ENCODE data around the gene CFAP57. TPM values are rescaled to one million over a fixed set of nuclear protein-coding genes. Genes with fewer than 3 reads are reported as not detected.
A peak's percentile ranks its signal among the peaks of the same experiment; 100 is the strongest.
"Not testable (repeated sequence)": the region's sequence is repeated elsewhere in the genome, so short reads cannot be mapped to it uniquely, and the experiment has no call there.

The CFAP57 gene
- total and polyA plus RNA-seq, 2 donors, result 0.16 to 0.42 TPM

DNA sequence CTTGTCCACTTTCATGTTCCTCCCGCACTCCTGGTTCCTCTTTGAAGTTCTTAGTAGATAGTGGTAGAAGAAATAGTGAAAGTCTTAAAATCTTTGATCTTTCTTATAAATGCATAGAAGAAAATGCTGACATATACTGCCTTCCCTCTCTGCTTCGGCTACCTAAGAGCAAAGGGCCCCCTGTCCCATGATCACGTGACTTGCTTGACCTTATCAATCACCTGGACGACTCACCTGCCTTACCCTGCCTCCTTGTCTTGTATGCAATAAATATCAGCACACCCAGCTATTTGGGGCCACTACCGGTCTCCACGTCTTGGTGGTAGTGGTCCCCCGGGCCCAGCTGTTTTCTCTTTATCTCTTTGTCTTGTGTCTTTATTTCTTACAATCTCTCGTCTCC is 32.8 kb upstream of the CFAP57 start:
- H3K4me1 ChIP-seq (ENCODE audit: control insufficient read depth in 2 of 2, insufficient read depth in 2 of 2, low read length in 2 of 2); DNase-seq (ENCODE audit: low read depth in 6 of 9, low spot score in 9 of 9); H3K36me3 ChIP-seq (ENCODE audit: control insufficient read depth in 2 of 2, insufficient read depth in 2 of 2, low read length in 1 of 2); H3K4me3 ChIP-seq (ENCODE audit: low read length in 2 of 2); H3K9me3 ChIP-seq (ENCODE audit: control insufficient read depth in 2 of 2, insufficient read depth in 1 of 2, low read length in 1 of 2); H3K27me3 ChIP-seq (ENCODE audit: control insufficient read depth in 2 of 2, insufficient read depth in 1 of 2, low read length in 1 of 2); H3K27ac ChIP-seq (ENCODE audit: low read depth in 1 of 2, low read length in 1 of 2): not testable (repeated sequence)
- WGBS, result 93% methylated on average over 8 of the region's 8 CpGs

DNA sequence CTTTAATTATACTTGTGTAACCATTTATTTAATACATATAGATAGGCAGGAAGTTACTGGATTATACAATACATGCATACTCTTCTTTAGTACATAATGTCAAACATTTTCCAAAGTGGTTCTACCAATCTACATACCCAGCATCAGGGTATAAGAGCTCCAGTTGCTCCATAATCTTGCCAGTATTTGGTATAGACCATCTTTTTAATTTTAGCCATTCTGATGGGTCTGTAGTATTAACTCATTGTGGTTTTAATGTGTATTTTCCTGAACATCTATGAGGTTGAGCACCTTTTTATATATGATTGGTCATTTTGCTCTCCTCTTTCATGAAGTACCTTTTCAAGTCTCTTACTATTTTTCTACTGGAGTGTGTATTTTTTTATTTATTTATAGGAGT is 32.1 kb upstream of the CFAP57 start:
- Histone ChIP-seq H3K4me3 (ENCODE audit: low read length in 2 of 2) (no peak overlapping the region), H3K27me3 (ENCODE audit: control insufficient read depth in 2 of 2, insufficient read depth in 1 of 2, low read length in 1 of 2) (peaks cover 0 to 15% of the 10 kb centered on the region in 2 donors), H3K27ac (ENCODE audit: low read depth in 1 of 2, low read length in 1 of 2) (no peak overlapping the region), H3K36me3 (ENCODE audit: control insufficient read depth in 2 of 2, insufficient read depth in 2 of 2, low read length in 1 of 2) (no peaks in the 10 kb centered on the region), H3K4me1 (ENCODE audit: control insufficient read depth in 2 of 2, insufficient read depth in 2 of 2, low read length in 2 of 2) (no peaks in the 10 kb centered on the region), H3K9me3 (ENCODE audit: control insufficient read depth in 2 of 2, insufficient read depth in 1 of 2, low read length in 1 of 2) (no peaks in the 10 kb centered on the region)
- no peak for DNase-seq (ENCODE audit: low read depth in 6 of 9, low spot score in 9 of 9)

DNA sequence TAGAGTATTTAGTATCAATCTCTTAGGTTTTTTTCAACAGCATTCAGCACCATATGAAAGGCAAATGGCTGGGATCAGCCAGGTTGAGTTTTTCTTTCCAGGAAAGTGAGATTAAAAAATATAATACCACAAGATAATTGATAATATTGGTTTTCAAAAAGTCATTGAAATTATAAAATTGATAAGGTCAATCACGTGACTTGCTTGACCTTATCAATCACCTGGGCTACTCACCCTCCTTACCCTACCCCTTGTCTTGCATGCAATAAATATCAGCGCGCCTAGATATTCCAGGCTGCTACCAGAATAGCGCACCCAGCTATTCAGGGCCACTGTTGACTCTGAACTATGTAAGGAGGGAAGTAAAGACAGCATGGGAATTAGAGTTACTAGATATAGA is 31.5 kb upstream of the CFAP57 start:
- H3K27ac ChIP-seq (ENCODE audit: low read depth in 1 of 2, low read length in 1 of 2), result no peak overlapping the region
- no peak overlapping the region for H3K4me3 ChIP-seq (ENCODE audit: low read length in 2 of 2)
- no peak for DNase-seq (ENCODE audit: low read depth in 6 of 9, low spot score in 9 of 9)
- H3K4me1 ChIP-seq (ENCODE audit: control insufficient read depth in 2 of 2, insufficient read depth in 2 of 2, low read length in 2 of 2), result no peaks in the 10 kb centered on the region
- no peaks in the 10 kb centered on the region for H3K36me3 ChIP-seq (ENCODE audit: control insufficient read depth in 2 of 2, insufficient read depth in 2 of 2, low read length in 1 of 2)
- WGBS, result 96% methylated on average over 4 of the region's 4 CpGs
- no peaks in the 10 kb centered on the region for H3K9me3 ChIP-seq (ENCODE audit: control insufficient read depth in 2 of 2, insufficient read depth in 1 of 2, low read length in 1 of 2)
- H3K27me3 ChIP-seq (ENCODE audit: control insufficient read depth in 2 of 2, insufficient read depth in 1 of 2, low read length in 1 of 2), result peaks cover 0 to 21% of the 10 kb centered on the region in 2 donors

DNA sequence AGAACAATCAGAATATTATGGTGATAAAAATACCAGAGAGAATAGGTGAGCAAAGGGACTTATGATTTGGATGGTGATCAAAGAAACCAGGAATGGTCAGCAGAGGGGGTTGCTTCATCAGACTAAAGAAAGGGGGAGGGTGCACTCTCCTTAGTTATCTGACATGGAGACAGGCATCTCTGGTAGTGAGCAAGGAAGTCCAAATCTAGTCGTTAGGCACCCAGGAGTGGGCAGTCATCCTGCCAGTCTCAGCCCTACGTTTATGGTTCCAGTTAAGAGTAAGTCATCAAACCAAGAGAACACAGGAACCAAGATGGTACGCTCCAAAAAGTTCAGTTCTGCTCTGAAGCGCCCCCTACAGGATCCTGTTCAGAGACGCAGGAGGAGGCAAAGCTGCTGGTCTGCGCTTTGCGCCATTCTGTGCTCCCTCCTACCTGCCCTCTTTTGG is 28.7 kb upstream of the CFAP57 start:
- Histone ChIP-seq H3K4me3 (ENCODE audit: low read length in 2 of 2) (no peak overlapping the region), H3K9me3 (ENCODE audit: control insufficient read depth in 2 of 2, insufficient read depth in 1 of 2, low read length in 1 of 2) (peaks cover 0 to 4% of the 10 kb centered on the region in 2 donors), H3K36me3 (ENCODE audit: control insufficient read depth in 2 of 2, insufficient read depth in 2 of 2, low read length in 1 of 2) (no peaks in the 10 kb centered on the region), H3K27ac (ENCODE audit: low read depth in 1 of 2, low read length in 1 of 2) (no peak overlapping the region), H3K4me1 (ENCODE audit: control insufficient read depth in 2 of 2, insufficient read depth in 2 of 2, low read length in 2 of 2) (peaks cover 2 to 8% of the 10 kb centered on the region in 2 donors), H3K27me3 (ENCODE audit: control insufficient read depth in 2 of 2, insufficient read depth in 1 of 2, low read length in 1 of 2) (peaks cover 2 to 43% of the 10 kb centered on the region in 2 donors)
- WGBS, result 50% methylated on average over 7 of the region's 7 CpGs
- no peak for DNase-seq (ENCODE audit: low read depth in 6 of 9, low spot score in 9 of 9)

DNA sequence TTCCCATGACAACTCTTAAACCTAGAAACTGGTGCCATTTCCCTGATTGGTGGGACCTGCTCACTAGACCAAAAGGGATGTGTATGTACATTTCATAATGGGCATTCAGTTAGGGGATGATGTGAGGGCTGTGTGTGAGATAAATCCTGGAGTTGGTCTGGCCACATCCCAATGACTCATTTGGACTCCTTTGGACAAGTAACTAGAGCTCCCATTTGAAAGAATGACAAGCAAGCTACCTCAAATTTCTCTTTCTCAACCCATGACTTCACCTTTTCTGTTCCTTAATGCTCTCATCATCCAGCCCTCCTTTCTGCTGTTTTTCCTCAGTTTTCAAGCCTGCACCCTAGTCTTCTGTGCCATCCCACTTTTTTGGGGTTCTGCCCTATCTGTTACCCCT is 27.9 kb upstream of the CFAP57 start:
- H3K4me1 ChIP-seq (ENCODE audit: control insufficient read depth in 2 of 2, insufficient read depth in 2 of 2, low read length in 2 of 2), result peaks cover 2 to 8% of the 10 kb centered on the region in 2 donors
- H3K36me3 ChIP-seq (ENCODE audit: control insufficient read depth in 2 of 2, insufficient read depth in 2 of 2, low read length in 1 of 2), result no peaks in the 10 kb centered on the region
- DNase-seq (ENCODE audit: low read depth in 6 of 9, low spot score in 9 of 9), result no peak
- H3K4me3 ChIP-seq (ENCODE audit: low read length in 2 of 2), result no peak overlapping the region
- no peak overlapping the region for H3K27ac ChIP-seq (ENCODE audit: low read depth in 1 of 2, low read length in 1 of 2)
- H3K27me3 ChIP-seq (ENCODE audit: control insufficient read depth in 2 of 2, insufficient read depth in 1 of 2, low read length in 1 of 2), result peaks cover 5 to 51% of the 10 kb centered on the region in 2 donors
- H3K9me3 ChIP-seq (ENCODE audit: control insufficient read depth in 2 of 2, insufficient read depth in 1 of 2, low read length in 1 of 2), result peaks cover 0 to 4% of the 10 kb centered on the region in 2 donors

DNA sequence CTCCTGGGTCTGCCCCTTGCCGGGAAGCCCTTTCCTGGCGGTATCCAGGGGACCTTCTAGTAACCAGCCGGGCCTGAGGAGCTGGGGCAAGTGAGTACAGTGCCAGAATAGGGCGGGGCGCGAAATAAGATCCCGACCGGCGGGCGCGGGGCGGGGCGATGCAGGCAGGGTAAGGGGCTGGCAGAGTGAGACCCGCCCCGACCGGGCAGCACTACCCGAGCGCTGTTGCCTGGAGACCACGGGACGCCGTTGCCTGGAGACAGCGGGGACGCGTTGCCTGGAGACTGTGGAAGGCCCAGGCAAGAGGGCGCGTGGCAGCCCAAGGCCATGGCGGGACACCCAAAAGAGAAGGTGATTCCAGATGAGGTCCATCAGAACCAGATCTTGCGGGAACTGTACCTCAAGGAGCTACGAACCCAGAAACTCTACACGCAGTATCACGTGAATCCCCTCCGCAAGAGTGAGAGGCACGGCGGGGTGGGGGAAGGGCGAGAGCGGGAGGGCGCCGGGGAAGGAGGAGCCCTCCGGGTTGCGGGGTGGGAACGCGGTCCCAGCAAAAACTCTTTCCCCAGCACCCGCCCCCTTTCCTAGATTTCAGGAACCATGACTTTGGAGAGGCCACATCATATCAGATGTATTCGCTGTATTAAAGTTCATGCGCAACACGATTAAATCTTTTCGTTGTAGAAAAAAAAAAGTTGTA is 24.4 kb upstream of the CFAP57 start:
- H3K4me1 ChIP-seq (ENCODE audit: control insufficient read depth in 2 of 2, insufficient read depth in 2 of 2, low read length in 2 of 2), result peaks cover 2 to 8% of the 10 kb centered on the region in 2 donors
- 7% methylated on average over 47 of the region's 47 CpGs for WGBS
- no peak overlapping the region for H3K27ac ChIP-seq (ENCODE audit: low read depth in 1 of 2, low read length in 1 of 2)
- peak in 8 of 9 donors; percentile 24 to 78 (median 60) for DNase-seq (ENCODE audit: low read depth in 6 of 9, low spot score in 9 of 9)
- H3K27me3 ChIP-seq (ENCODE audit: control insufficient read depth in 2 of 2, insufficient read depth in 1 of 2, low read length in 1 of 2), result peaks cover 7 to 56% of the 10 kb centered on the region in 2 donors
- H3K4me3 ChIP-seq (ENCODE audit: low read length in 2 of 2), result peak overlapping the region in 1 of 2 donors; percentile 6
- H3K36me3 ChIP-seq (ENCODE audit: control insufficient read depth in 2 of 2, insufficient read depth in 2 of 2, low read length in 1 of 2), result no peaks in the 10 kb centered on the region
- H3K9me3 ChIP-seq (ENCODE audit: control insufficient read depth in 2 of 2, insufficient read depth in 1 of 2, low read length in 1 of 2), result peaks cover 0 to 4% of the 10 kb centered on the region in 2 donors

DNA sequence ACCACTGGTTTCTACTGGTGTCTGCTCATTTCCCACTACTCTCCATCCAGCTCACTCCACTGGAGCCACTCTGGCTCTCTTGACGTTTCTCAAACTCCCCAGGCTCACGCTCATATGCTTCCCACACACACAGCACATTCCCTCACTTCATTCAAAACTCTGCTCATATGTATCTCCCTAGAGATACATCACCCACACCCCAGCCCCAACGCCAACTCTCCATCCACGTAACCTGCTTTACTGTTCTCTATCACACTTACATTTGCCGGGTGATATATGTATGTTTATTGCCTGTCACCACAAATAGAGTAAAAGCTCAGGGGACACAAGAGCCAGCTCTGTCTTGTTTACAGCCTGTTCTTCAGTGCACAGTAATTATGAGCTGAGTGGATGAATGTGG is 22.2 kb upstream of the CFAP57 start:
- Histone ChIP-seq H3K9me3 (ENCODE audit: control insufficient read depth in 2 of 2, insufficient read depth in 1 of 2, low read length in 1 of 2) (peaks cover 0 to 4% of the 10 kb centered on the region in 2 donors), H3K27ac (ENCODE audit: low read depth in 1 of 2, low read length in 1 of 2) (no peak overlapping the region), H3K27me3 (ENCODE audit: control insufficient read depth in 2 of 2, insufficient read depth in 1 of 2, low read length in 1 of 2) (peaks cover 7 to 42% of the 10 kb centered on the region in 2 donors), H3K4me3 (ENCODE audit: low read length in 2 of 2) (no peak overlapping the region), H3K4me1 (ENCODE audit: control insufficient read depth in 2 of 2, insufficient read depth in 2 of 2, low read length in 2 of 2) (peaks cover 2 to 8% of the 10 kb centered on the region in 2 donors), H3K36me3 (ENCODE audit: control insufficient read depth in 2 of 2, insufficient read depth in 2 of 2, low read length in 1 of 2) (no peaks in the 10 kb centered on the region)
- 95% methylated on average over 5 of the region's 5 CpGs for WGBS
- DNase-seq (ENCODE audit: low read depth in 6 of 9, low spot score in 9 of 9), result no peak

DNA sequence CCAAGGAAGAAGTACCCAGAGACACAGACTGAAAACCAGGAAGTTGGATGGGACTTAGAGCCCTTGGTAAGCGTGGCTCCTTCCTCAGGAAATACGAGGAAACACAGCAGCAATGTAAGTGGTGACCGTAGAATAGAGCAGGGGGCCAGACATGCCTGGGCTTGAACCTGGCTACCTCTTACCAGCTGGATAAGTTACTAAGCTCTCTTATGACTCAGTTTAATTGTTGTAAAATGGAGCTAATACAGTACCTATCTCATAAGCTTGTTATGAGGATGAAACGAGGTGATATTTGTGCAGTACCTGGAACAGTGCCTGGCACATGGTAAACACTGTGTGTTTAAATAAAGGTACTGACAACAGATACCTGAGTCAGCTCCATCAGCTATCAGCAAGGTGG is 19.3 kb upstream of the CFAP57 start:
- no peak for DNase-seq (ENCODE audit: low read depth in 6 of 9, low spot score in 9 of 9)
- no peak overlapping the region for H3K4me3 ChIP-seq (ENCODE audit: low read length in 2 of 2)
- peaks cover 7 to 19% of the 10 kb centered on the region in 2 donors for H3K27me3 ChIP-seq (ENCODE audit: control insufficient read depth in 2 of 2, insufficient read depth in 1 of 2, low read length in 1 of 2)
- 76% methylated on average over 4 of the region's 4 CpGs for WGBS
- H3K36me3 ChIP-seq (ENCODE audit: control insufficient read depth in 2 of 2, insufficient read depth in 2 of 2, low read length in 1 of 2), result no peaks in the 10 kb centered on the region
- H3K9me3 ChIP-seq (ENCODE audit: control insufficient read depth in 2 of 2, insufficient read depth in 1 of 2, low read length in 1 of 2), result no peaks in the 10 kb centered on the region
- H3K27ac ChIP-seq (ENCODE audit: low read depth in 1 of 2, low read length in 1 of 2), result no peak overlapping the region
- H3K4me1 ChIP-seq (ENCODE audit: control insufficient read depth in 2 of 2, insufficient read depth in 2 of 2, low read length in 2 of 2), result peaks cover 0 to 2% of the 10 kb centered on the region in 2 donors

DNA sequence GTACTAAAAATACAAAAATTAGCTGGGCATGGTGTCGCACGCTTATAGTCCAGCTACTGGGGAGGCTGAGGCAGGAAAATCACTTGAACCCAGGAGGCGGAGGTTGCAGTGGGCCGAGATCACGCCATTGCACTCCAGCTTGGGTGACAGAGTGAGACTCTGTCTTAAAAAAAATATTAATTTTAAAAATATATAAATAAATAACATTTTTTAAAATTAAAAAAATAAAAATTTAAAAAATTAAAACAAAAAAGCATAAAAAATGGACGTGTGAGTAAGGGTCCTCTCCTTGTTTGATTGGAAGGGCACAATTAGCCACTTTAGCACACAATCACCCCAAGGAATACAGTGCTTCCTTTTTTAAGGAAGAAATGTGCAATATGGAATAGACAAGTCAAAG is 18.7 kb upstream of the CFAP57 start:
- Histone ChIP-seq H3K36me3 (ENCODE audit: control insufficient read depth in 2 of 2, insufficient read depth in 2 of 2, low read length in 1 of 2) (no peaks in the 10 kb centered on the region), H3K27ac (ENCODE audit: low read depth in 1 of 2, low read length in 1 of 2) (no peak overlapping the region), H3K4me1 (ENCODE audit: control insufficient read depth in 2 of 2, insufficient read depth in 2 of 2, low read length in 2 of 2) (no peaks in the 10 kb centered on the region), H3K27me3 (ENCODE audit: control insufficient read depth in 2 of 2, insufficient read depth in 1 of 2, low read length in 1 of 2) (peaks cover 5 to 13% of the 10 kb centered on the region in 2 donors), H3K9me3 (ENCODE audit: control insufficient read depth in 2 of 2, insufficient read depth in 1 of 2, low read length in 1 of 2) (no peaks in the 10 kb centered on the region), H3K4me3 (ENCODE audit: low read length in 2 of 2) (no peak overlapping the region)
- over 99% methylated on average over 6 of the region's 6 CpGs for WGBS
- DNase-seq (ENCODE audit: low read depth in 6 of 9, low spot score in 9 of 9), result no peak
